GM19467 (cell line): ENCODE data around the gene ABCC1.
"Not testable (repeated sequence)": the region's sequence is repeated elsewhere in the genome, so short reads cannot be mapped to it uniquely, and the experiment has no call there.

ENCODE experiments used
- ATAC-seq: cut with Tn5 transposase; IDR thresholded peaks from one replicate; pipeline ENCODE4 v1.9.1; 2021; ENCODE audit warnings: mild to moderate bottlenecking, moderate library complexity; ENCODE audit not compliant: unreplicated experiment

Gene ABCC1

GRCh38 chr16:15946257-15947044 lies 3.0 kb upstream of the ABCC1 start:
- ATAC-seq, result no peak

DNA sequence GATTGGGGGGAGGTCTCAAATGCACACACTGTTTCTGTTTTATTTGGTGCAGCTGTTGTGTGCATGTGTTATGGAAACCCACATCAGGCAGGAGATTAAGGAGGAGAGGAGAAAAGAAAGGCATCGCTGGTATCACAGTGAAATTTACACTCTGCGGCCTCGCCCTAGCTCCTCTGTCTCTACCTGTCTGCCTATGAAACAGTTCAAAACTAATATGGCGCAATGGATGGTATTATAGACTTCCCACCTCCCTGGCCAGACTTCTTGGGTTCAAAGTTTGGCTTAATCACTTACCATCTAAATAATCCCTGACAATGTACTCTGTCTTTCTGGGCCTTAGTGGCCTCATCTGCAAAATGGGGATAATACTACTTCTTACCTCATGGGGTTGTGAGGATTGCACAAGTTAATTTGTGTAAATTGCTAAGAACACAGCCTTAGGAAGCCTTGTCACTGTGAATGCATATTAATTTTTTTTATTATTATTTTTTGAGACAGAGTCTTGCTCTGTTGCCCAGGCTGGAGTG lies 1.4 kb upstream of the ABCC1 start:
- ATAC-seq, result no peak

GRCh38 chr16:15948532-15949209 lies 745 bp upstream of the ABCC1 start:
- ATAC-seq, result no peak

GRCh38 chr16:15950161-15950854 lies 892 bp downstream of the ABCC1 start:
- no peak for ATAC-seq

GRCh38 chr16:15950869-15951268 lies 1.5 kb downstream of the ABCC1 start:
- no peak for ATAC-seq

DNA sequence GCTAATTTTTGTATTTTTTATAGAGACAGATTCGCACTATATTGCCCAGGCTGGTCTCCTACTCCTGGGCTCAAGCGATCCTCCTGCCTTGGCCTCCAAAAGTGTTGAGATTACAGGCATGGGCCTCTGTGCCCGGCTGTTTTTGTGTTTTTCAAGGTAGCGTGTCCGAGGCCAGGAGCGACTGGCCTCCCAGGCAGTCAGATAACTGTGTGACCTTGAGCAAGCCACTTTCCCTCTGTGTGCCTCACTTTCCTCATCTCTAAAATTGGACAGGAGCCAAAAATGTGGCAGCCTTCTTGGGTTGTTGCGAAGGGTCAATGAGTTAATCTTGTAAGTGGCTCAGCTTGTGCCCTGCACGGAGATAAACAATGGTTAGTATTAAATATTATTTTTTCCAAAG lies 2.4 kb downstream of the ABCC1 start:
- no peak for ATAC-seq

DNA sequence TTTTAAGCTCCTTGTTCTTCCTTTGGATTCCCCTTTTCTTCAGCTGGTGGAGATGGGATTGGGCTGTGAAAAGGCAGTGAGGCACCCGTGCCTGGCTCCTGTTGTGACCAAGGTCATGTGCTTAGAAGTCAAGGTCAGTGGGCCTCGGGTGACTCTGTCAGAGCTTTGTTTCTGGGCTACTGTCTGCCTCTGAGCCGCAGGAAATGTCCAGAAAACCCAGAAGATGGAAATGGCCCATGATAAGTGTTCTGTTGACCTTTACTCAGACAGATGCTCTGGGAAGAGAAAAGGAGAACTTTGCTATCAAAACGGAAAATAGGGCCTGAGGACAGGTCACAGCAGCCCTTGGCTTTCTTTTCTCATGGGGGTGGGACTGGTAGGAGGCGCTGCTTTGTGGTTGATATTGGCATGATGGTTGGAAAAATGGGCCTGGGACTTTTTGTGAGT lies 2.9 kb downstream of the ABCC1 start:
- ATAC-seq, result no peak

DNA sequence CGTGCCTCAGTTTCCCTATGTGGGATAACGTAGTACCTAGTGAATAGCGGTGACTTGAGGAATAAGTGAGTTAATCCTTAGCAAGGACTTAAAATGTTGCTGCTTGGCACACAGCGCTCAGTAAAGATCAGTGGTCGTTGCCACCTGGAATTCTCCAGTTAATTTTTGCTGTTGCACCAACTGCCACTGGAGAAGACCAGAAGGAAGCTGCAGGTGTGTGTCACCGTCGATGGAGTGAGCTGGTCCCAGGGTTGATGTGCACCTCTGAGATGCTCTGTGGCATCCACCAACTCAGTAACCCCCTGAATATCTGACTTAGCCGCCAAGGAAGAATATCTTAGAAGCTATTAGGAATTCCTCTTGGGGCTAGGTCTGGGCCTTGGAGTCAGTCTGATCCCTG lies 4.1 kb downstream of the ABCC1 start:
- no peak for ATAC-seq

GRCh38 chr16:15953929-15954813 lies 4.8 kb downstream of the ABCC1 start:
- no peak for ATAC-seq

GRCh38 chr16:15954814-15955151 lies 5.4 kb downstream of the ABCC1 start:
- no peak for ATAC-seq

DNA sequence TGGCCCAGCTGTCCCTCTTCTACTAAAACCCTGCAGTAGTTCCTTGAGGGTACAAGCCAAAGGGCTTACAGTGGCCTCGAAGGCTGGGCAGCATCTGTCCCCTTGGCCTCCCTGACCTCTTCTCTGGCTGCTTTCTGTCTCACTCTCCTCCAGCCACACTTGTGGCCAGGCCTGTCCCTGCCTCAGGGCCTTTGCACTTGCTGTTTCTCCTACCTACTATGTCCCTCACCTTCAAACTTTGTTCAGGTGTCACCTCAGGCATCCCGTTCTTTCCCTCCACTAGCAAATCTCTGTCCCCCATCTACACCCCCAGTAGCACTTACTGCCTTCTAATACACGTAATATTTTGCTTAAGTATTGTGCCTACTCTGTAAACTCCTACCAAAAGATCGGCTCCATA lies 6.0 kb downstream of the ABCC1 start:
- ATAC-seq, result no peak

- not testable (repeated sequence) for ATAC-seq
These were observed 6.7 kb downstream of the ABCC1 start for GRCh38 chr16:15956106-15956505.

GRCh38 chr16:15958703-15959348 lies 9.4 kb downstream of the ABCC1 start:
- ATAC-seq, result no peak

DNA sequence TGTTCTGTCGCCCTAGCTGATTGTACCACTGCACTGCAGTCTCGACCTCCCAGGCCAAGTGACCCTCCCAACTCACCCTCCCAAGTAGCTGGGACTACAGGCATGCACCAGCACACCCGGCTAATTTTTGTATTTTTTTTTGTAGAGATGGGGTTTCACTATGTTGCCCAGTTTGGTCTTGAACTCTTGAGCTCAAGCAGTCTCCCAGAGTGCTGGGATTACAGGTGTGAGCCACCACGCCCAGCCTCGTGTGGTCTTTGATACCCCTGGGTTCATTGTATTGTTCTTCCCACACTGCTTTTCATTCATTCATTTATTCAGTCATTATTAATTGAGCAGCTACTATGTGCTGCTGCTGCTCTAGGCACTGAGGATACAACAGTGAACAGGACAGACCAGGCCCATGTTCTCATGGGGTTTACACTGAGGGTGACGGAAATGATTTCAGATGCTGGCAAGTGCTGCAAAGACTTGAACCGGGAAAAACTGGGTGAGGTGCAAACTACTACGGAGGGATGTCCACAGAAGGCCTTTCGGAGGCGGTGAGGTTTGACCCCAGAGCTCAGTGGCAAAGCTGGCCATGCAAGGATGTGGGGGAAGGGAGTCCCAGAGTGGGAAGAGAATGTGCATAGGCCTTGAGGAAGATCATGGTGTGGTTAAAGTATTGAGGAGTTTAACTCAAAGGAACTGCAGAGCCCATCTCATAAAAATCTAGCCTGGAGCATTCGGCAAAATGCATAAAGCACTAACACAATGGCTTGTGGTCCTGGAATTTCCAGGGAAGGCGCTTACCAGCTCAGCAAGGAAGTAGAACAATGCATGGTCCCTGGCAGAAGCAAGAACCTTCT lies 10.9 kb downstream of the ABCC1 start:
- ATAC-seq, result no peak

- ATAC-seq, result peak; percentile 55
These were observed 11.7 kb downstream of the ABCC1 start for GRCh38 chr16:15961060-15961511.

- ATAC-seq, result peak; percentile 27
These were observed 12.2 kb downstream of the ABCC1 start for GRCh38 chr16:15961571-15962090.

DNA sequence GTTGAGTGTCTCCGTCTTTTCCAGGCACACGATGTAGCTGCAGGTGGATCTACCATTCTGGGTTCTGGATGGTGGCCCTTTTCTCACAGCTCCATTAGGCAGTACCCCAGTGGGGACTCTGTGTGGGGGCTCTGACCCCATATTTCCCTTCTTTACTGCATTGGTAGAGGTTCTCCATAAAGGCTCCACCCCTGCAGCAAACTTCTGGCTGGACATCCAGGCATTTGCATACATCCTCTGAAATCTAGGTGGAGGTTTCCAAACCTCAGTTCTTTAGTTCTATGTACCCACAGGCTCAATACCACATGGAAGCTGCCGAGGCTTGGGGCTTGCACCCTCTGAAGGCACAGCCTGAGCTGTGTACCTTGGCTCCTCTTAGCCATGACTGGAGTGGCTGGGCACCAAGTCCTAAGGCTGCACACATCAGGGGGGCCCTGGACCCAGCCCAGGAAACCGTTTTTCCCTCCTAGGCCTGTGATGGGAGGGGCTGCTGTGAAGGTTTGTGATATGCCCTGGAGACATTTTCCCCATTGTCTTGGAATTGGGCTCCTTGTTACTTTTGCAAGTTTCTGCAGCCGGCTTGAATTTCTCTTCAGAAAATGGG lies 14.0 kb downstream of the ABCC1 start:
- ATAC-seq, result no peak

GRCh38 chr16:15966420-15966819 lies 17.0 kb downstream of the ABCC1 start:
- no peak for ATAC-seq
